AG04449 (cell line): ENCODE results near the gene CLDN1.

Source experiments
- CTCF ChIA-PET: fragments of 350-600 bp; formaldehyde crosslinking; extraction: SDS; loops from one replicate; lab custom pipeline; 2021; ENCODE audit warnings: antibody characterized with exemption; lab: Yijun Ruan, JAX
- POLR2A ChIA-PET: fragments of 400-600, 350-600 bp; formaldehyde crosslinking; extraction: SDS; loops from one replicate; lab custom pipeline; 2020; ENCODE audit warnings: antibody characterized with exemption, inconsistent platforms; lab: Yijun Ruan, JAX
- DNase-seq: peaks from one replicate; pipeline ENCODE4 v3.0.0-alpha.2; 2010; ENCODE audit warnings: low read depth, low spot score
- H3K4me3 ChIP-seq: 2 replicates; pipeline ENCODE4 v1.5.1; 2011; ENCODE audit warnings: low read depth, mild to moderate bottlenecking, control low read depth, low read length
- CTCF ChIP-seq: IDR thresholded peaks from one replicate; pipeline ENCODE4 v1.5.1; 2011; ENCODE audit warnings: mild to moderate bottlenecking, moderate library complexity, low read length, control low read depth, inconsistent platforms; ENCODE audit not compliant: insufficient read depth; ENCODE audit errors: missing control alignments

The CLDN1 gene

GRCh38 chr3:190326930-190327329 lies 4.7 kb upstream of the CLDN1 start:
- ChIA-PET CTCF (interaction anchor here (1.0 to 11.7 kb wide), 6 partner anchors 10 to 116 kb away, joined by 3 to 201 read pairs (median 8); no protein-coding TSS in a partner anchor), POLR2A (no interaction called here)
- TF ChIP-seq CTCF: no peak
- H3K4me3 ChIP-seq: no peak overlapping the region
- no peak for DNase-seq

- CTCF ChIA-PET: interaction anchor here (1.0 to 11.7 kb wide), 7 partner anchors 13 to 364 kb away, joined by 3 to 201 read pairs (median 12); no protein-coding TSS in a partner anchor
- DNase-seq: no peak
- POLR2A ChIA-PET: no interaction called here
- no peak overlapping the region for H3K4me3 ChIP-seq
- TF ChIP-seq CTCF: no peak
These were observed 4.1 kb upstream of the CLDN1 start for GRCh38 chr3:190326361-190326760.

- no peak overlapping the region for H3K4me3 ChIP-seq
- ChIA-PET CTCF (interaction anchor here (1.0 to 11.7 kb wide), 9 partner anchors 9 to 364 kb away, joined by 3 to 201 read pairs (median 12); no protein-coding TSS in a partner anchor), POLR2A (no interaction called here)
- no peak for DNase-seq
- no peak for TF ChIP-seq CTCF
These were observed 3.7 kb upstream of the CLDN1 start for GRCh38 chr3:190325923-190326322.

- POLR2A ChIA-PET: no interaction called here
- no peak for TF ChIP-seq CTCF
These were observed 990 bp upstream of the CLDN1 start for GRCh38 chr3:190323246-190323626.

GRCh38 chr3:190322604-190323245 lies 479 bp upstream of the CLDN1 start:
- POLR2A ChIA-PET: no interaction called here
- no peak for DNase-seq

More at GRCh38 chr3:190323246-190323626, 990 bp upstream of the CLDN1 start:
- H3K4me3 ChIP-seq: no peak overlapping the region
- CTCF ChIA-PET: interaction anchor here (0.7 to 11.7 kb wide), 51 partner anchors 7 to 366 kb away, joined by 3 to 201 read pairs (median 7); partner anchors contain the start of gene TMEM207
- no peak for DNase-seq

More at GRCh38 chr3:190322604-190323245, 479 bp upstream of the CLDN1 start:
- no peak for TF ChIP-seq CTCF
- peak overlapping the region; percentile 64 for H3K4me3 ChIP-seq
- CTCF ChIA-PET: interaction anchor here (0.6 to 11.7 kb wide), 69 partner anchors 8 to 375 kb away, joined by 3 to 201 read pairs (median 6); partner anchors contain the start of gene TMEM207
